Effector memory CD4-positive, alpha-beta T cell (primary cell): ENCODE results near the gene TWF2.
"Not testable (repeated sequence)": the region's sequence is repeated elsewhere in the genome, so short reads cannot be mapped to it uniquely, and the experiment has no call there.

Source experiments
- DNase-seq, 3 donors: peaks; one replicate each; pipeline ENCODE4 v3.0.0-alpha.2; 2020
- H3K27ac ChIP-seq: 2 replicates; pipeline ENCODE4 v1.7.0; 2013; ENCODE audit warnings: mild to moderate bottlenecking, low read length, moderate library complexity; ENCODE audit not compliant: insufficient read depth, poor library complexity, severe bottlenecking
- H3K27me3 ChIP-seq: replicated peaks from 2 replicates; pipeline ENCODE4 v1.7.0; 2013; ENCODE audit warnings: mild to moderate bottlenecking, low read length; ENCODE audit not compliant: insufficient read depth, control insufficient read depth, poor library complexity, severe bottlenecking
- H3K36me3 ChIP-seq: 2 replicates; pipeline ENCODE4 v1.7.0; 2013; ENCODE audit warnings: mild to moderate bottlenecking, low read length, moderate library complexity; ENCODE audit not compliant: control insufficient read depth, insufficient read depth
- H3K4me1 ChIP-seq: 2 replicates; pipeline ENCODE4 v1.7.0; 2013; ENCODE audit warnings: low read length, mild to moderate bottlenecking; ENCODE audit not compliant: control insufficient read depth, insufficient read depth, poor library complexity, severe bottlenecking
- H3K4me3 ChIP-seq: 2 replicates; pipeline ENCODE4 v1.7.0; 2013; ENCODE audit warnings: low read length, low read depth, mild to moderate bottlenecking; ENCODE audit not compliant: insufficient read depth, poor library complexity, severe bottlenecking
- H3K9me3 ChIP-seq: 2 replicates; pipeline ENCODE4 v1.7.0; 2013; ENCODE audit warnings: mild to moderate bottlenecking, low read length, moderate library complexity; ENCODE audit not compliant: control insufficient read depth
- total RNA-seq, 3 donors: gene quantifications; one replicate each; lab custom pipeline; 2026; lab: John Stamatoyannopoulos, UW

The TWF2 gene
- 20.4 to 28.4 (median 26.3) reads per million in 3 donors for total RNA-seq

DNA sequence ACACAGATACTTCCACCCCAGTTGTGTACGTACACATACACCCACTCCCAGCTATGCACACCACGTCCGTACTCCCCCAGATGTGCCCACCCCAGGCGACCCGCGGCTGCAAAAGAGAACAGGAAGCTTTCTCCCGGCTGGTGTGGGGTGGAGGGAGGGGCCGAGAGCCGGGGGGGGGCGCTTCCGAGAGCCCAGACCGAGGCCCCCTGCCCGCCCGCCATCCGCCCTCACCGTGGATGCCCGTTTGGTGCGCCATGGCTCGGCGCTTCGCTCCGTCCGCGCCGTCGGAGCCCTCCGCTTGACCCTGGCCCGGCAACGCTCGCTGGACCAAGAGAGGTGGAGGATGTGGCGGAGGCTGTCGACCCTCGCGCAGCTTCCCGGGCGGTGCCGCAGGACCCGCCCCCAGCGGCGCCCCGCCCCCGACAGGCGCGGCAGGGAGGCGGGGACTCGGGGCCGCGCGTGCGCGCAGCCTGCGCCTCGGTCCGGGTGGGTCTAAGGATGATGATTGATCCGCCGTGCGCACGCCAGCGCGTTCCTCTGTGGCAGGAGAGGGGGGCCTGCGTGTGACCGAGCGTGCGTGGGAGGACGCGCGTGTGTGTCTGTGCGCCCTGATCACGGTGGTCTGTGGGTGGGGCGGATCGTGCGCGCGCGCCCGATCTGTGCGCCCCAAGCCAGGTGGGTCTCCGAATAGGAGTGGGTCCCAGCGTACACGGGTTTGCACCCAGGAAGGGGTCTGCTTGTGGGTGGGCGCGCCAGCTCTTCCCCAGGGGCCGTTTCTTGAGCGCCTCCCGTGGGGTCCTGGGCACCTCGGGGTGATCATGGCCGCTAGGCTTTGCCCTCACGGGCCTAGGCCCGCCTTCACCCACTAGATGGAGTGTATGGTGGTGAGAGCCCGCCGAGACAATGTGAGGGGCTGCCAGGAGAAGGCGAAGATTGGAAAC, at the start of gene TWF2:
TSS of gene TWF2 (minus strand) at position 398 of the 941 bp plus-strand sequence. CDS start at position 256, 142 bp downstream.
- no peaks in the 10 kb centered on the region for H3K27me3 ChIP-seq
- DNase-seq: peak; percentile 78 to 81 (median 78)
- no peaks in the 10 kb centered on the region for H3K9me3 ChIP-seq
- H3K4me1 ChIP-seq: peaks cover 52% of the 10 kb centered on the region
- peak within 1 kb of the TSS; percentile 89 for H3K4me3 ChIP-seq
- peaks cover 11% of the 10 kb centered on the region for H3K36me3 ChIP-seq
- H3K27ac ChIP-seq: peak within 1 kb of the TSS; percentile 95

DNA sequence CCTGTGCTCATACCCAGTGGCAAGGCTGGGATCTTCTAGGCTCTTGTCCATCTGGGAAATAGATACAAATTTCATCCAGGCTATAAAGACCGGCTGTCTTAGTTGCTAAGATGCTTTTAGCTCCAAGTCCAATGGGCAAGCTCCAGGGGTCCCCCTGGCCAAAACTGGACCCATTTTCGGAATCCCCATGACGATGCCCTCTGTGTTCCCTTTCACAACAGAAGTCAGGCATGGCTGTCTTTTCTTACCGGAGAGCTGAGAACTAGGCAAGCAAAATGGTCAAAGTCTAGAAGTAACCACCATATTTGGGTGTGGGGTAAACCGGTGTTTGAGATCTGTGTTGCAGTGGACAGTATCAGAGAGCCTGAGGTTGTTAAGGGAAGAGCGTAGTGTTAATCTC, 49.7 kb upstream of the TWF2 start:
- no peak for DNase-seq
- Histone ChIP-seq H3K4me3 (no peak overlapping the region), H3K4me1 (peaks cover 18% of the 10 kb centered on the region), H3K36me3 (peaks cover 32% of the 10 kb centered on the region), H3K27ac (peak overlapping the region; percentile 100), H3K9me3 (no peaks in the 10 kb centered on the region), H3K27me3 (no peaks in the 10 kb centered on the region)

DNA sequence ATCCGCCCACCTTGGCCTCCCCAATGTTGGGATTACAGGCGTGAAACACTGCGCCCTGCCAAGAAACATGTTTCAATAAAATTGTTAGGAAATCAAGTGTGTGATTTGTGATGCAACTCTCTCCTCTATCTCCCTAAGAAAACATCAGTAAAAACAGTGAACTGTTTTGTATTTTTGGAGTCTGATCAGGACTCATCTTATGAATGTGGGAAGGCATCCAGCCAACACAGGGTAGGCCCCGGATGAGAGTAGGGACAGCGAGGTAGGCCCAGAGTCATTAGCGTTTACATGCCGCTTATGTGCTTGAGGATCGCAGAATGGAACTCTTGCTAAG, 47.8 kb upstream of the TWF2 start:
- H3K4me1 ChIP-seq: peaks cover 35% of the 10 kb centered on the region
- no peak for DNase-seq

DNA sequence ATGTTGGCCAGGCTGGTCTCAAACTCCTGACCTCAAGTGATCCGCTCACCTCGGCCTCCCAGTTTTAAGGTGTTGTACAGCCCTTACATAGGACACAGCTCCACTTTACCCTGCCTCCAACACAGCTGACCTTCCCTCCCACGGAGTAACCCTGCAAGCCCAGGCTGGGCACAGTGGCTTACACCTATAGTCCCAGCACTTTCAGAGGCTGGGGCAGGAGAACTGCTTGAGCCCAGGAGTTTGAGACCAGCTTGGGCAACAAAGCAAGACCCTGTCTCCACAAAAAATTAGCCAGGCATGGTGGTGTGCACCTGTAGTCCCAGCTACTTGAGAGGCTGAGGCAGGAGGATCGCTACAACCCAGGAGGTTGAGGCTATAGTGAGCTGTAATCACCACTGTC, 45.1 kb upstream of the TWF2 start:
- H3K9me3 ChIP-seq, H3K36me3 ChIP-seq, H3K27me3 ChIP-seq, DNase-seq, H3K4me3 ChIP-seq, H3K27ac ChIP-seq: not testable (repeated sequence)
- peaks cover 43% of the 10 kb centered on the region for H3K4me1 ChIP-seq

More for the DNA sequence above, 47.8 kb upstream of the TWF2 start:
- Histone ChIP-seq H3K4me3 (peak overlapping the region; percentile 100), H3K9me3 (no peaks in the 10 kb centered on the region), H3K36me3 (peaks cover 14% of the 10 kb centered on the region), H3K27me3 (no peaks in the 10 kb centered on the region), H3K27ac (peak overlapping the region; percentile 100)

DNA sequence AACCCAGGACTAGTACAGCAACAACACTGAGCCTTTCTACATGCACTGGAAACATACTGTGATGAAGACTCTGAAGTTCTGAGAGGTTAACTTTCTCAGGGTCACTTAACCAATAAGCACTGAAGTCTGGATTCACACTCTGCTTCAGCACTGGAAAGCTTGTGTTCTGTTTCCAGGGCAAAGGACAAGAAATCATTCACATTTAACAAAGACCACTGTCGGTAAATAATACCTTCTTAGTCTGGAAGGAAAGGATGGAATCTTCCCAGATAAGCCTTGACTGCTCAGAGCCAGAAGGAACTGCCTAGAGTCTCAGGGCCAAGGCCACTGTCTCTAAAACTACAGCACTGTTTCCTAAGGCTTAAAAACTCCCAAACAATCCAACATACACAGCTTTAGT, 44.3 kb upstream of the TWF2 start:
- H3K9me3 ChIP-seq: no peaks in the 10 kb centered on the region
- peaks cover 39% of the 10 kb centered on the region for H3K4me1 ChIP-seq
- H3K4me3 ChIP-seq: no peak overlapping the region
- peaks cover 3% of the 10 kb centered on the region for H3K36me3 ChIP-seq
- peak overlapping the region; percentile 55 for H3K27ac ChIP-seq
- DNase-seq: no peak
- no peaks in the 10 kb centered on the region for H3K27me3 ChIP-seq

DNA sequence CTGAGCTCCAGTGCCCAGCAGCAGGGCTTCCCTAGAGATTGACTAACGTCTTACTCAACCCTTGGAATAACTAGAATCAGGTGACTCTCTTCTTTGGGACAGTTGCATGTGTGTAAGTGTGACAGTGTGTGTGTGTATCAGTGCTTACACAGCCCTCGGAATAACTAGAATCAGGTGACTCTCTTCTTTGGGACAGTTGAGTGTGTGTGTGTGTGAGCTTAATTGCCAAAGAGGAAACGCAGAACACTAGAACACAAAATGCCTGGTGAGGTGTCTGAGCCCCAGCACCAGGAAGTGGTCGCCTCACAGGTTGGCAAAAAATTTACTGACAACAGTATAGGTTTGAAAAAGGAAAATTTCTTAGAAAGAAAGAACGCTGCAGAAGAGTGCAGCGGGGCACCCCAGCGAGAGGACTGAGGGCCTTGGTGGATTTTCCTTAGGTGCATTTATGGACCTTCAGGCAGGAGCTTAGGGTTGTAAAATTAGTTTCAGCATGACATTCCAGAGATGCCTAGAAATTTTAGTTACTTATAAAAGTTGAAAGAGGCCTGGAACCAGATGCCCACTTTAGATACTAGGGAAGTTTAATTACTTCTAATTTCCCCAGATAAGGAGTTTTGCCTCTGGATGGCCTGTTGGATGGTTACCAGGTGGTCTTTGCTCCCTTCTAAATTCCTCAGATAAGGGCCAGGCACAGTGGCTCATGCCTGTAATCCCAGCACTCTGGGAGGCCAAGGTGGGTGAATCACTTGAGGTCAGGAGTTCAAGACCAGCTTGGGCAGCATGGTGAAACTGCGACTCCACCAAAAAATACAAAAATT, 43.2 kb upstream of the TWF2 start:
- H3K36me3 ChIP-seq: no peaks in the 10 kb centered on the region
- no peaks in the 10 kb centered on the region for H3K27me3 ChIP-seq
- peaks cover 38% of the 10 kb centered on the region for H3K4me1 ChIP-seq
- no peaks in the 10 kb centered on the region for H3K9me3 ChIP-seq
- DNase-seq: peak in 1 of 3 donors; percentile 14
- peak overlapping the region; percentile 52 for H3K27ac ChIP-seq
- no peak overlapping the region for H3K4me3 ChIP-seq

DNA sequence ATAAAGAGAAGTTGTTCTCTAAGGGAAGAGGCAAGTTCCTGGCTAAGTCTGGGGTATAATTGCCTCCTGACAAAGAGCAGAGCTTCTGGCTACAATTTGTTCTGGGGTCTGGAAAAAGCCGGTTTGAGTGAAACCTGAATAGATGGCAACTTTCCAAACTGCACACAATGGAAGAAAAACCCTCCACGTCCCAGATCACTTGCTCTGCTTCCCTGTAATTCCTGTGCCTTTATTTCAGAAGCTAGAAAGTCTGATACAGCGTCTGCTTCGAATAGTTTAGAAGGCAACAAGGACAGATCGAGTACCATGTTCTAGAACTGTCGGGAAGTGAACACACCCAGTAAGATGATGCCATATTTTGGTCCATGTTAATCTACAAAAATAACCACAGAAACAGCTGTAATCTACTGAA, 41.1 kb upstream of the TWF2 start:
- DNase-seq: no peak
- H3K27ac ChIP-seq: peak overlapping the region; percentile 87
- peak overlapping the region; percentile 83 for H3K4me3 ChIP-seq

DNA sequence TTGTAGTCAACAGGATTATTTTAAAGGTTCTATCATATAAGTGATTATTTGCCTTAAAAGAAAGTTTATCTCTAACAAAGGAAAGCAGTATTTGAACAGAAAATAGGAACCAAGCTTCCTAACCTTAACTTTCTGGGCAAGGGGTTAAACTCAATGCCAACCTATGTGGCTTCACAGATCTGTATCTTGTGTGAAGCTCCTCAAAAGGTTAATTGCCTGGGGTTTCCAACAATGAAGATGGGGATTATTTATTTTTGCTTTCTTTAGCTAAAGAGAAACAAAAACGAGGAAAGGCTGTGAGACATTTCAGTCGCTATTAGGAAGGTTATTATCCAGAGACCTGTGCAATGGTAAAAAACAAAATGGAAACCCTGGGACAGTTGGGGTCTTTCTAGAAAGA, 40.6 kb upstream of the TWF2 start:
- H3K9me3 ChIP-seq: no peaks in the 10 kb centered on the region
- peak overlapping the region; percentile 83 for H3K4me3 ChIP-seq
- H3K27me3 ChIP-seq: no peaks in the 10 kb centered on the region
- peaks cover under 1% of the 10 kb centered on the region for H3K36me3 ChIP-seq
- H3K27ac ChIP-seq: peak overlapping the region; percentile 87
- peaks cover 41% of the 10 kb centered on the region for H3K4me1 ChIP-seq
- no peak for DNase-seq

More for the DNA sequence above, 41.1 kb upstream of the TWF2 start:
- Histone ChIP-seq H3K36me3 (no peaks in the 10 kb centered on the region), H3K27me3 (no peaks in the 10 kb centered on the region), H3K4me1 (peaks cover 41% of the 10 kb centered on the region), H3K9me3 (no peaks in the 10 kb centered on the region)

DNA sequence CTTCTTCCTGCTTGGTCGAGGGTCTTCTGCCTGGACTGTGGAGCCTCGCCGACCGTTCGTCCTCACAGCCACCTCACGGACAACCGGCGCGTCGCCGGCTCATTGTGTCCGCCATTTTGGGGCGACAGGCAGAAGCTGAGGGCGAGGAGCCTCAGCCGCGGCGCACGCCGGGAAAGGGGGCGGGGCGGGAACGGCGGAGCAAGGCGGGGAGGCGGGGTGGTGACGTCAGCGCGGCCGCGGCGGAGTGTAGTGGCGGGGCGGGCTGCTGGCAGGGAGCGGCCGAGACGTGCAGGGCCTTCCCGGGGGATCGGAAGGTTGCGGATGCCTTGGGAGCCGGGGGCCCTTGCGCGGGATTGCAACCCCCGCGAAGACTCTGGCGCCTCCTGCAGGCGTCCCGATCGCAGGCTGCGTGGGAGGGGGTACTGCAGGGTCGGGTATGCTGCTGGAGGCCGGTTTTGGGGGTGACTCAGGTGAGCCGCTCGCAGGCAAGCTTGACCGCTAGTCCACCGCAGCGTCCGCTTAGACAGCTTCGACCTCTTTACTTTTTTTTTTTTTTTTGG, 39.6 kb upstream of the TWF2 start, which contains the start of gene WDR82:
TSS of gene WDR82 (minus strand) at position 140 of the 560 bp plus-strand sequence. CDS start 288 bp downstream, outside the sequence.
- peak; percentile 93 to 95 (median 93) for DNase-seq
- no peaks in the 10 kb centered on the region for H3K9me3 ChIP-seq
- peaks cover 43% of the 10 kb centered on the region for H3K4me1 ChIP-seq
- H3K36me3 ChIP-seq: peaks cover 4% of the 10 kb centered on the region
- H3K4me3 ChIP-seq: peak within 1 kb of the TSS; percentile 83
- peak within 1 kb of the TSS; percentile 87 for H3K27ac ChIP-seq
- H3K27me3 ChIP-seq: no peaks in the 10 kb centered on the region
